AG20443 (cell line): ENCODE measurements around the gene ABHD1.
"Not testable (repeated sequence)": the region's sequence is repeated elsewhere in the genome, so short reads cannot be mapped to it uniquely, and the experiment has no call there.

Experiments used
- DNase-seq: peaks from one replicate; pipeline ENCODE4 v3.0.0; 2012; ENCODE audit warnings: low spot score, mixed read lengths

Gene ABHD1

GRCh38 chr2:27170581-27171337, 47.1 kb downstream of the ABHD1 start:
- DNase-seq: no peak

DNA sequence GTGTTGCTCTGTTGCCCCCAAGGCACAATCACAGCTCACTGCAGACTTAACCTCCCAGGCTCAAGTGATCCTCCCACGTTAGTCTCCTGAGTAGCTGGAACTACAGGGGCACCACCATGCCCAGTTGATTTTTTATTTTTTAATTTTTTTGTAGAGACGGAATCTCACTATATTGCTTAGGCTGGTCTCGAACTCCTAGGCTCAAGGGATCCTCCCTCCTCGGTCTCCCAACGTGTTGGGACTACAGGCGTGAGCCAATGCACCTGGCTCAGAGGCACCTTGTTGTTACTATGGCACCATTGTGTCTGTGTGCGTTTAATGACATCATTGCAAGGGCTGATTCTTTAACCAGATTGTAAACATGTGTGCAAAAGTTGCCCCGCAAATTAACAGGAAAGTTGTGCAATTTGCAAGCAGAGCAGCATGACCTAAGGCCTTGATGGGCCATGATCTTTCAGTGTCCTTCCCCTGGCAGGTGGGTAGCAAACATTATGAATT, 47.8 kb downstream of the ABHD1 start:
- no peak for DNase-seq

- DNase-seq: no peak
These were observed 51.0 kb downstream of the ABHD1 start for GRCh38 chr2:27174638-27175037.

DNA sequence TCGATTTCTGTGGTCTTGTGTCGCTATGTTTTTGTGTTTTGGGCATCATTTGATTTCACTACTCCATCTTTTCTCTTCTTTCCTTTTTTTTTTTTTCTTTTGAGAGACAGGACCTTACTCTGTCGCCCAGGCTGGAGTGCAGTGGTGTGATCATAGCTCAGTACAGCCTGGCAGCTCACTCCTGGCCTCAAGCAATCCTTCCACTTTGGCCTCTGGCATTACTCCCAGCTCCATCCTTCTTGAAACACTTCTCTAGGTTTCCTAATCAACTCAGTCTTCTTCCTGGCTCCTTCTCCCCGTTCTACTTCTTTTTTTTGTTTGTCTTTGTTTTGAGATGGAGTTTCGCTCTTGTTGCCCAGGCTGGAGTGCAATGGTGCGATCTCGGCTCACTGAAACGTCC, 51.7 kb downstream of the ABHD1 start:
- no peak for DNase-seq

DNA sequence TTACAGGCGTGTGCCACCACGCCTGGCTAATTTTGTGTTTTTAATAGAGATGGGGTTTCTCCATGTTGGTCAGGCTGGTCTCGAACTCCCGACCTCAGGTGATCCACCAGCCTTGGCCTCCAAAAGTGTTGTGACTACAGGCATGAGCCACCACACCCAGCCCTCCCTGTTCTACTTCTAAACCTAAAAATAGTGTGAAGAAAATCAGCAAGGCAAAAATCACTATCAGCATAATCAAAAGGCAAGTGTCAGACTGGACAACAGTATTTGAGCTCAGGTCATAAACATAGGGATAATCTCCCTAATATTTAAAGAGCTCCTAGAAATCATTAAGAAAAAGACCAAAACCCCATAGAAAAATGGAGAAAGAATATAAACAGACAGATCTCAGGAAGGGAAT, 52.2 kb downstream of the ABHD1 start:
- DNase-seq: not testable (repeated sequence)

GRCh38 chr2:27177441-27178351, 54.1 kb downstream of the ABHD1 start:
- DNase-seq: no peak

DNA sequence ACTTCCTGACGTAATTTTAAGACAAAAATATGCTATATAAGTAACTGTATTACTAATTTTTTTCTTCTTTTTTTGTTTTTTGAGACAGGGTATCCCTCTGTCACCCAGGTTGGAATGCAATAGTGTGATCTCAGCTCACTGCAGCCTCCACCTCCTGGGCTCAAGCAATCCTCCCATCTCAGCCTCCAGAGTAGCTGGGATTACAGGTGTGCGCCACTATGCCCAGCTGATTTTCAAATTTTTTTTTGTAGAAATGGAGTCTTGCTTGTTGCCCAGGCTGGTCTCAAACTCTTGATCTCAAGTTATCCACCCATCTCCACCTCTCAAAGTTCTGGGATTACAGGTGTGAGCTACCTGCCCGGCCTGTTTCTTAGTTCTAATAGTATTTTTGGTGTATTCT, 54.9 kb downstream of the ABHD1 start:
- no peak for DNase-seq

DNA sequence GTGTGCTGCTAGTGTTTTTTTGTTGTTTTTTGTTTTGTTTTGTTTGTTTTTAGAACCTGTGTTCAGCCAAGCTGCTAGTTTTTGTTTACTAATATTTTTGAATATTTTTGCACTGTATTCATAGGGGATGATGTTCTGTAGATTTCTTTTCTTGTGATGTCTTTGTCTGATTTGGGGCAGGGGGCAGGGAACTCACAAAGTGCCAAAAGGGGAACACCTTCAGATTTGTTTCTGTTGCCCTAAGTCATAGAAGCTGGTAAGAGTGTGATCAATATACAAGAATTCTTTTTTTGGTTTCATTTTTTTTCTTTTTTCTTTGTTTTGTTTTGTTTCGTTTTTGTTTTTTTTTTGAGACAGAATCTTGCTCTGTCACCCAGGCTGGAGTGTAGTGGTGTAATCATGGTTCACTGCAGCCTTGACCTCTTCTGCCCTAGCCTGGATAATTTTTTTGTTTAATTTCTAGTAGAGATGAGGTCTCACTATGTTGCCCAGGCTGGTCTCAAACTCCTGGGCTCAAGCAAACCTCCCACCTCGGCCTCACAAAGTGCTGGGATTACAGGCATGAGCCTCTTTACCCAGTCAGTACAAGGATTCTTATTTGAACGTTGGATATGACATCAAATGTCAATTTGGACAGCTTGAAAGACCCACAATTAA, 55.9 kb downstream of the ABHD1 start:
- no peak for DNase-seq
